Mesendoderm (in vitro differentiated cells): ENCODE results near the gene VWF.

Experiments used
- DNase-seq: peaks from one replicate; pipeline ENCODE4 v3.0.0; 2013
- H2AK5ac ChIP-seq: 2 replicates; pipeline ENCODE4 v1.6.1; 2013; ENCODE audit warnings: low read length, inconsistent platforms
- H2BK120ac ChIP-seq: 2 replicates; pipeline ENCODE4 v1.6.1; 2013; ENCODE audit warnings: low read depth, mild to moderate bottlenecking, low read length, moderate library complexity, mixed read lengths
- H2BK15ac ChIP-seq: replicated peaks from 2 replicates; pipeline ENCODE4 v1.6.1; 2013; ENCODE audit warnings: low read depth, mild to moderate bottlenecking, moderate library complexity
- H2BK5ac ChIP-seq: 2 replicates; pipeline ENCODE4 v1.6.1; 2013; ENCODE audit warnings: low read length, inconsistent platforms
- H3K18ac ChIP-seq: 2 replicates; pipeline ENCODE4 v1.6.1; 2013; ENCODE audit warnings: mild to moderate bottlenecking, low read length, mixed read lengths
- H3K23ac ChIP-seq: one replicate; pipeline ENCODE4 v1.6.1; 2013; ENCODE audit warnings: low read length
- H3K27ac ChIP-seq: 2 replicates; pipeline ENCODE4 v1.5.1; 2013; ENCODE audit warnings: low read depth, mild to moderate bottlenecking, inconsistent platforms, low read length, moderate library complexity
- H3K27me3 ChIP-seq: 2 replicates; pipeline ENCODE4 v1.6.1; 2013; ENCODE audit warnings: low read length, control low read depth, mild to moderate bottlenecking, inconsistent platforms; ENCODE audit not compliant: insufficient read depth, poor library complexity
- H3K36me3 ChIP-seq: 2 replicates; pipeline ENCODE4 v1.6.1; 2013; ENCODE audit warnings: low read length, inconsistent platforms; ENCODE audit not compliant: control insufficient read depth, insufficient read depth
- H3K4ac ChIP-seq: one replicate; pipeline ENCODE4 v1.6.1; 2013; ENCODE audit warnings: low read depth, mild to moderate bottlenecking, low read length, moderate library complexity
- H3K4me1 ChIP-seq: 2 replicates; pipeline ENCODE4 v1.6.1; 2013; ENCODE audit warnings: low read depth, low read length, inconsistent platforms; ENCODE audit not compliant: control insufficient read depth
- H3K4me2 ChIP-seq: 2 replicates; pipeline ENCODE4 v1.6.1; 2013; ENCODE audit warnings: low read length
- H3K4me3 ChIP-seq: 2 replicates; pipeline ENCODE4 v1.5.1; 2013; ENCODE audit warnings: mild to moderate bottlenecking, low read length
- H3K56ac ChIP-seq: one replicate; pipeline ENCODE4 v1.6.1; 2013; ENCODE audit warnings: low read length
- H3K79me1 ChIP-seq: 2 replicates; pipeline ENCODE4 v1.6.1; 2013; ENCODE audit warnings: low read length, inconsistent platforms
- H3K79me2 ChIP-seq: 2 replicates; pipeline ENCODE4 v1.6.1; 2013; ENCODE audit warnings: mild to moderate bottlenecking, low read length; ENCODE audit not compliant: control insufficient read depth, insufficient read depth
- H3K9ac ChIP-seq: 2 replicates; pipeline ENCODE4 v1.6.1; 2013; ENCODE audit warnings: low read length, inconsistent platforms
- H4K5ac ChIP-seq: one replicate; pipeline ENCODE4 v1.6.1; 2013; ENCODE audit warnings: low read length
- H4K8ac ChIP-seq: one replicate; pipeline ENCODE4 v1.6.1; 2013; ENCODE audit warnings: low read depth, mild to moderate bottlenecking, control low read depth, low read length, moderate library complexity
- WGBS: extraction: QIAGEN DNeasy Blood & Tissue Kit; methylation state at CpG from one replicate; pipeline ENCODE4 v1.1.7; 2013; ENCODE audit warnings: low lambda C conversion rate, missing lambda C conversion rate; ENCODE audit not compliant: insufficient coverage; ENCODE audit errors: extremely low coverage; 5-methylcytosine and 5-hydroxymethylcytosine counted together

The VWF gene

DNA sequence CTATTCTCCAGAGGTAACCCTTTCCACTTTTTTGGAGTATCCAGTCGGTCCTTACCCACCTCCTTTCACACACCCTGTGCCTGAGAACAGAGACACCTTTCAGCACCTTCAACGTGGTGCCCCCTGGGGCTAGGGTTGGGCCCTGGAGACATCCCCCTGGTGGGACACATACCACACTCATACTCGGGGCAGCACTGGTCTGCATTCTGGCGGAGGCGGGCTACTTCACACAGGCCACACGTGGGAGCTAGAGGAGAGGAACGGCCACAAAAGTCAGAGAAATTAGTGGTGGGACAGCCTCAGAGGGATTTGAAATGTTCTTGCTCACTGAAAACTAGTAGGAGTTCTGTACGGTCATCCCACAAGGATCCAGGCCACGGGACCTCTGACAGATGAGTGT, 139.6 kb downstream of the VWF start:
- Histone ChIP-seq H3K23ac (no peak overlapping the region), H3K4ac (no peak overlapping the region), H3K27ac (no peak overlapping the region), H3K27me3 (no peaks in the 10 kb centered on the region), H2AK5ac (no peak overlapping the region), H3K4me3 (no peak overlapping the region), H4K5ac (no peak overlapping the region), H2BK15ac (no peak overlapping the region), H3K56ac (no peak overlapping the region), H2BK120ac (no peak overlapping the region), H3K36me3 (no peaks in the 10 kb centered on the region), H2BK5ac (no peak overlapping the region), H3K18ac (no peak overlapping the region), H3K9ac (no peak overlapping the region), H3K79me2 (no peaks in the 10 kb centered on the region), H3K4me2 (no peak overlapping the region), H3K79me1 (no peaks in the 10 kb centered on the region), H3K4me1 (no peaks in the 10 kb centered on the region), H4K8ac (no peak overlapping the region)
- no peak for DNase-seq
- no CpG with 5 or more reads among the region's 9 CpGs for WGBS

DNA sequence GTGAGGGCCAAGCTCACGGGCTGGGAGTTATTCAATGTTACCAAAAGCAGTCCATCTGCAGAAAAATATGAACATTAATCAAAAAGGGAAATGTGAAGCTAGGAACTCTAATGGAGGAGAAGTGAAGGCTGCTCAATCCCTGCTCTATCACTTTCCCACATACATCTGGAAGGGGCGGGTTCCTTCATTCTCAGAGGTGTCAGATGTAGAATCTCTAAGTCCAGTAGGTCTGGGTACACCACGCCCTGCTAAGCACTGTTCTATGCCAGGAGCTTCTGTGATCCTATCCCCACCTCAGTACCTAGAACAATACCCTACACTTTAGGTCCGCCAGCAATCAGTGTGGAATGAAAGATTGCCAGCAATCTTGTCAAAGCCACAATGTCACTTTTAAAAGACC, 142.4 kb downstream of the VWF start:
- H3K4ac ChIP-seq, result no peak overlapping the region
- no peak overlapping the region for H3K4me2 ChIP-seq
- no peak overlapping the region for H3K56ac ChIP-seq
- H3K23ac ChIP-seq, result no peak overlapping the region
- H4K5ac ChIP-seq, result no peak overlapping the region
- no peak overlapping the region for H2BK15ac ChIP-seq
- H3K4me3 ChIP-seq, result no peak overlapping the region
- no peaks in the 10 kb centered on the region for H3K4me1 ChIP-seq
- no peaks in the 10 kb centered on the region for H3K79me2 ChIP-seq
- no peak overlapping the region for H2AK5ac ChIP-seq
- H4K8ac ChIP-seq, result no peak overlapping the region
- no peak overlapping the region for H3K27ac ChIP-seq
- no peak overlapping the region for H2BK120ac ChIP-seq
- no peak overlapping the region for H3K9ac ChIP-seq
- H3K18ac ChIP-seq, result no peak overlapping the region
- H2BK5ac ChIP-seq, result no peak overlapping the region
- DNase-seq, result no peak
- no peaks in the 10 kb centered on the region for H3K36me3 ChIP-seq
- WGBS, result no CpG with 5 or more reads among the region's 4 CpGs
- H3K27me3 ChIP-seq, result no peaks in the 10 kb centered on the region
- H3K79me1 ChIP-seq, result no peaks in the 10 kb centered on the region

DNA sequence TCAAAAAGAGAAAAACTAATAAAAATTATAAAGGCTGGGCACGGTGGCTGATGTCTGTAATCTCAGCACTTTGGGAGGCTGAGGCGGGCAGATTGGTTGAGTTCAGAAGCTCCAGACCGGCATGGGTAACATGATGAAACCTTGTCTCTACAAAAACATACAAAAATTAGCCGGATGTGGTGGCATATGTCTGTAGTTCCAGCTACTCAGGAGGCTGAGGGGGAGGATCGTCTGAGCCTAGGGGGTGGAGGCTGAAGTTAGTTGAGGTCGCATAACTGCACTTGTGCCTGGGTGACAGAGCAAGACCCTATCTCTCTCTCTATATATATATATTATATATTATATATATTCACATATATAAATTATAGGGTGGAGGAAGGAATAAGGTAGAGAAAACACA, 146.9 kb downstream of the VWF start:
- Histone ChIP-seq H3K4me2 (no peak overlapping the region), H3K4ac (no peak overlapping the region), H3K9ac (no peak overlapping the region), H3K4me3 (no peak overlapping the region), H3K79me2 (no peaks in the 10 kb centered on the region), H3K79me1 (no peaks in the 10 kb centered on the region), H3K27ac (no peak overlapping the region), H3K56ac (no peak overlapping the region), H3K4me1 (no peaks in the 10 kb centered on the region), H4K8ac (no peak overlapping the region), H3K18ac (no peak overlapping the region), H3K27me3 (no peaks in the 10 kb centered on the region), H3K23ac (no peak overlapping the region), H2AK5ac (no peak overlapping the region), H2BK15ac (no peak overlapping the region), H2BK120ac (no peak overlapping the region), H2BK5ac (no peak overlapping the region), H4K5ac (no peak overlapping the region), H3K36me3 (no peaks in the 10 kb centered on the region)
- no peak for DNase-seq
- no CpG with 5 or more reads among the region's 6 CpGs for WGBS

DNA sequence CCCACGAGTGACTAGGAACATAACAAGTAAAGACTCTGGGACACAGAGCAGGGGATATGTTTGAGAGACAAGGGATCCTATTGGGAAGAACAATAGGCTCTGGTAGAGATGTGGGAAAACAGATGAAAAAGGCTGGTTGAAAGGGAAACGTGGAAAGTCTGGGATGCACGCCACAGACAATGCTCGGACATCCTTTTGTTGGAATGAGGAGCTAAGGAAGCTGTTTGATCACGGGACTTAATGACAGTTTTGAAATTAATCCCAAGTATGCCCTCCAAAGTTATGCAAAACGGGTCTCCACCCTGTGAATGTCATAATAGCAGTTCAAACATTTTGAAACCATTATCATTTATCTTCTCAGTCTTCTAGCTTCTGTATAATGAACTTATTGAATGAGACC, 147.8 kb downstream of the VWF start:
- H2BK15ac ChIP-seq, result no peak overlapping the region
- DNase-seq, result no peak
- H2BK5ac ChIP-seq, result no peak overlapping the region
- H3K23ac ChIP-seq, result no peak overlapping the region
- H3K4me1 ChIP-seq, result no peaks in the 10 kb centered on the region
- H3K9ac ChIP-seq, result no peak overlapping the region
- no CpG with 5 or more reads among the region's 6 CpGs for WGBS
- H4K8ac ChIP-seq, result no peak overlapping the region
- H3K36me3 ChIP-seq, result no peaks in the 10 kb centered on the region
- H3K4ac ChIP-seq, result no peak overlapping the region
- H2AK5ac ChIP-seq, result no peak overlapping the region
- no peak overlapping the region for H3K56ac ChIP-seq
- H3K4me2 ChIP-seq, result no peak overlapping the region
- no peak overlapping the region for H3K4me3 ChIP-seq
- no peaks in the 10 kb centered on the region for H3K27me3 ChIP-seq
- no peak overlapping the region for H2BK120ac ChIP-seq
- no peaks in the 10 kb centered on the region for H3K79me1 ChIP-seq
- H3K18ac ChIP-seq, result no peak overlapping the region
- H3K79me2 ChIP-seq, result no peaks in the 10 kb centered on the region
- no peak overlapping the region for H4K5ac ChIP-seq
- no peak overlapping the region for H3K27ac ChIP-seq

DNA sequence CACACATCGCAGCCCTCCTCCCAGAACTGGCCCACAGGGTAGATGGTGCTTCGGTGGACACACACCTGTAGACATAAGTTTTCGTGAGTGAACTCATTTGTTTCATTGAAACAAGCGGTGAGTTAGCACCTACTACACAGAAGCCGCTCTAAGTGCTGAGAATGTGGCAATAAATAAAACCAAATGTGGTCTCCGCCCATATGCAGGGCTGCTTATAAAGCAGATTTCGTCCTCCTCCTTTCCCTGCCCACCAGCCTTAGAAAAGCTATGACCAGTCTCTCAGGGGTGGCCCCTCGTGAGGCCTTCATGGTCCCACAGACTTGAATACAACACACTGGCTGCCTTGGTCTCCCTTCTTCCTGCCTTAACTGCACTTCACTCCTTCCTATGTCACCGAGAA, 148.3 kb downstream of the VWF start:
- Histone ChIP-seq H3K79me1 (no peaks in the 10 kb centered on the region), H2BK15ac (no peak overlapping the region), H4K8ac (no peak overlapping the region), H3K4me1 (no peaks in the 10 kb centered on the region), H3K4me3 (no peak overlapping the region), H3K79me2 (no peaks in the 10 kb centered on the region), H3K18ac (no peak overlapping the region), H3K23ac (no peak overlapping the region), H2AK5ac (no peak overlapping the region), H3K4ac (no peak overlapping the region), H3K56ac (no peak overlapping the region), H2BK5ac (no peak overlapping the region), H2BK120ac (no peak overlapping the region), H3K27me3 (no peaks in the 10 kb centered on the region), H3K27ac (no peak overlapping the region), H3K9ac (no peak overlapping the region), H3K36me3 (no peaks in the 10 kb centered on the region), H4K5ac (no peak overlapping the region), H3K4me2 (no peak overlapping the region)
- no CpG with 5 or more reads among the region's 9 CpGs for WGBS
- no peak for DNase-seq

DNA sequence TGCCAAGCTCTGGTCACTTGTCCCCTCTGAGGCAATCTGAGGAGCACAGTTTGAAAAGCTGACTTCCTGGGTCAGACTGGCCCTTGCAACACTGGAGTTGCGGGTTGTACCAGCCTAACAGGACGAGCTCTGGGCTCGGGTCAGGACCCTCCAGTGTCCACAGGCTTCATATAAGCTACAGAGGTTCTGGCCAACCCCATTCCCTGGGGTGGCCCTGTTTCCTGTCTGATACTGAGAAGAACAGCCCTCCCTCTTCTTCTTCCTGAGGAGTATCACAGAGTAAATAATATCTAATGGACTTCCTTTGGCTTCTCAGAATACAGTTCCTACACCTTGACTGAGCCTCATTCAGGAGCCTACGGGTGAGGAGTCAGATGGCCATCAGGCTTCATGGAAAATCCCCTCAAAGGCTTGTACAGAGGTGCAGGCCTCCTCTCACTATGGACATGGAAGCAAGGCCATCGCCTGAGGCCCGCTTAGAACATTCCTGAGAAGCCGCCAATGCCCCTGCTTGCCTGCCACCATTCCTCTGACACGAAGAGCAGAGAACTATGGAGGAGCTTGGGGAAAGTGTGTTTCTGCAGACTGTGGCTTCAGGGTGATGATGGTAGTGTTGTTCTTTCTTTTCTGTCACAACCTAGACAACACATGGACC, 150.9 kb downstream of the VWF start:
- no peaks in the 10 kb centered on the region for H3K4me1 ChIP-seq
- H3K4ac ChIP-seq, result no peak overlapping the region
- H3K36me3 ChIP-seq, result no peaks in the 10 kb centered on the region
- no peak overlapping the region for H2BK120ac ChIP-seq
- no peak overlapping the region for H2BK15ac ChIP-seq
- H2BK5ac ChIP-seq, result no peak overlapping the region
- no peak overlapping the region for H3K4me2 ChIP-seq
- H3K18ac ChIP-seq, result no peak overlapping the region
- H4K8ac ChIP-seq, result no peak overlapping the region
- no peaks in the 10 kb centered on the region for H3K79me2 ChIP-seq
- H3K4me3 ChIP-seq, result no peak overlapping the region
- no peaks in the 10 kb centered on the region for H3K79me1 ChIP-seq
- H3K27me3 ChIP-seq, result no peaks in the 10 kb centered on the region
- no peak overlapping the region for H3K23ac ChIP-seq
- no peak overlapping the region for H4K5ac ChIP-seq
- WGBS, result no CpG with 5 or more reads among the region's 8 CpGs
- H3K56ac ChIP-seq, result no peak overlapping the region
- H2AK5ac ChIP-seq, result no peak overlapping the region
- no peak overlapping the region for H3K27ac ChIP-seq
- no peak overlapping the region for H3K9ac ChIP-seq
- DNase-seq, result no peak
